ENCODE measurements around the gene SNW1. TPM values are rescaled to one million over a fixed set of nuclear protein-coding genes. Genes with fewer than 3 reads are reported as not detected.
A peak's percentile ranks its signal among the peaks of the same experiment; 100 is the strongest.
"Not testable (repeated sequence)": the region's sequence is repeated elsewhere in the genome, so short reads cannot be mapped to it uniquely, and the experiment has no call there.

The SNW1 gene
- total RNA-seq, 1 experiment from 2014 or later = 63.9 TPM

DNA sequence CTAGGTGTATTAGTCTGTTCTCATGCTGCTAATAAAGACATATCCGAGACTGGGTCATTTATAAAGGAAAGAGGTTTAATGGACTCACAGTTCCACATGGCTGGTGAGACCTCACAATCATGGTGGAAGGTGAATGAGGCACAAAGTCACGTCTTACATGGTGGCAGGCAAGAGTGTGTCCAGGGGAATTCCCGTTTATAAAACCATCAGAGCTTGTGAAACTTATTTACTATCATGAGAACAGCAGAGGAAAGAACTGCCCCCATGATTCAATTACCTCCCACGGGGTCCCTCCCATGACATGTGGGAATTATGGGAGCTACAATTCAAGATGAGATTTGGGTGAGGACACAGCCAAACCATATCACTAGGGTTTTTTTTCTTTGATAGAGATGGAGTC lies 13.0 kb upstream of the SNW1 start:
- not testable (repeated sequence) for H3K27me3 ChIP-seq (ENCODE audit: control insufficient read depth, insufficient read depth, low read length); H3K36me3 ChIP-seq (replicated peaks; ENCODE audit: control insufficient read depth, insufficient read depth, low read length); DNase-seq; H3K4me3 ChIP-seq (ENCODE audit: insufficient read depth, low read depth, low read length)

DNA sequence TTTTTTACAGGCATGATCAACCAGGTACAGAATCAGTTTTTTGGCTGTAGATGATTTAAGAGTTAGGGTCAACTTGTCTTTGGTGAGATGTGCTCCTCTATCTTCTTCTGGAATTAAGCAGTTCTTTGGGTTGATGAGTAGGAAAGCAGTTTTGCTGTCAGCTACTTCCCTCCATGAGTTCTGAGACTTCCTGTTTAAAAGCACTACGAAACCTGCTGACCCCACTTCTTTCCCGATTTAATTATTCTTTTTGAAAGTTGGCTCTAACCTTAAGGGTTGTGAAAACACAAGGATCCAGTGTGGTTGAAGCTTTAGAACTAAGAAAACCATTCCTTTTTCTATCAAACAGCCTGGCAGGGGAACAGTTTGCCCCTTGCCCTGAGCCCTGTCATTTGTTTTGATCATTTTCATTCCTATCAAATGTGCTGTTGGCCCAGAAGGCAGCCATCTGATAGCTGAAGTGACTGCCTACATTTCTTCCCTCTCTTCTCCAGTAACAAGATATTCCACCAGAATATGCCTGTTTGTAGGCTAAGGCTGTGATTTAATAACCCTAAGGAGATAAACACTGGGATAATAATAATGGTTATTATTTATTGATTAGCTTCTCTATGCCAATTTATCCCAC lies 7.6 kb upstream of the SNW1 start:
- H3K36me3 ChIP-seq (replicated peaks; ENCODE audit: control insufficient read depth, insufficient read depth, low read length); H3K27me3 ChIP-seq (ENCODE audit: control insufficient read depth, insufficient read depth, low read length); H3K4me3 ChIP-seq (ENCODE audit: insufficient read depth, low read depth, low read length); DNase-seq: not testable (repeated sequence)

DNA sequence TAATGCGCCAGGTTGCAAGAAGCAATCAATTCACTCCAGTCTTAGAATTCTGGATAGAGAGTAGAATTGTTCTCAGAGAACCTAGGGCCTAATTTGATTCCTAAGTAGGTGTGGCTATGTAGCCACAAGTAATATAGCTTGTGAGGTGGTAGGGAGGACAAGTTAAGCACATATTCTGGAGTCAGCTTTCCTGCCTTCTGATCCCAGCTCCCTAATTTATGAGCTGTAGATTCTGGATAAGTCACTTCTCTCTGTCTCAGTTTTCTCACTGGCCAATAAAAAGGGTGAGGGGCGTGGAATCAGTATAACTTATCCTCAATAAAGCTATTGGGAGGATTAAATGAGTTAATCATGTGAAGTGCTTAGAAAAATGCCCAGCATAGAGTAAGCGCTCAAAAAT lies 3.0 kb upstream of the SNW1 start:
- H3K36me3 ChIP-seq (replicated peaks; ENCODE audit: control insufficient read depth, insufficient read depth, low read length) = no peaks in the 10 kb centered on the region
- H3K4me3 ChIP-seq (ENCODE audit: insufficient read depth, low read depth, low read length) = no peak overlapping the region
- no peaks in the 10 kb centered on the region for H3K27me3 ChIP-seq (ENCODE audit: control insufficient read depth, insufficient read depth, low read length)
- DNase-seq = no peak

GRCh38 chr14:77763316-77763715 lies 2.4 kb upstream of the SNW1 start:
- Histone ChIP-seq H3K27me3 (ENCODE audit: control insufficient read depth, insufficient read depth, low read length) (no peaks in the 10 kb centered on the region), H3K4me3 (ENCODE audit: insufficient read depth, low read depth, low read length) (no peak overlapping the region), H3K36me3 (replicated peaks; ENCODE audit: control insufficient read depth, insufficient read depth, low read length) (no peaks in the 10 kb centered on the region)
- no peak for DNase-seq

GRCh38 chr14:77761205-77761931 lies 412 bp upstream of the SNW1 start:
- peak; percentile 55 for DNase-seq
- Histone ChIP-seq H3K27me3 (ENCODE audit: control insufficient read depth, insufficient read depth, low read length) (no peaks in the 10 kb centered on the region), H3K36me3 (replicated peaks; ENCODE audit: control insufficient read depth, insufficient read depth, low read length) (0 out of 2 replicates have a peak, but pooled peaks cover 1% of the 10 kb centered on the region), H3K4me3 (ENCODE audit: insufficient read depth, low read depth, low read length) (peak overlapping the region; percentile 87)

DNA sequence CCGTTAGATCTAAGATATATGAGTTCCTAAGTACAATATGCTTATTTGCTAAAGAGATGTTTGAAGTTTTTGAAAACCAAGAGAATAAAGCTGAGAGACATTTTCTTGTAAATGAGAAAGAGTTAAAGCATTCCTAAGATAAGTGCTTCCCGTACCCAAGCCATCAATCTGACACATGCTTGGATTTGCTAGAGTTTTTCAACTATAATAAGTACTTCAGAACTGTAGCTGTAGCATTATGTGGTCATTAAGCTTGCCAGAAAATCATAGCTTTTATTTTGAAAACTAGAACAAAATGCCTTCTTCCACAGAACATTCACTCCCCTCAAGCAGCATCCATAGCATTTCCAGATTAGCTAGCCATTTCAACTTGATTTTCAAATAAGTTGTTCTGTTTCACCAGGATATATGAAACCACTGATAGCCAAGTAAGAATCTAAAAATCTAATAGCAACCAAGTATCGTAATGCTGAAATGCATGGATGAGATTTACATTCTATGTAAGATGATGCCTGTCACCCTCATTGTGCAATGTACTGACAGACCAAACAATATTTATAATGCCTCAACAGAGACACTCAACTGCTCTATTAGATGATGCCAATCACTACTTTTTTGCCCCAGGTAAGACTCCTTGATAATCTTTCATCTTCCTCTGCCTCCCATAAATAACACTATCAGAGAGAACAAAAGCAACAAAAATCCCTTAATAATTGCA lies 8.0 kb downstream of the SNW1 start:
- no peak overlapping the region for H3K4me3 ChIP-seq (ENCODE audit: insufficient read depth, low read depth, low read length)

GRCh38 chr14:77752266-77752665 lies 8.7 kb downstream of the SNW1 start:
- Histone ChIP-seq H3K4me3 (ENCODE audit: insufficient read depth, low read depth, low read length) (no peak overlapping the region), H3K27me3 (ENCODE audit: control insufficient read depth, insufficient read depth, low read length) (no peaks in the 10 kb centered on the region), H3K36me3 (replicated peaks; ENCODE audit: control insufficient read depth, insufficient read depth, low read length) (peaks cover 12% of the 10 kb centered on the region)
- DNase-seq = no peak

More for the DNA sequence above, 8.0 kb downstream of the SNW1 start:
- H3K27me3 ChIP-seq (ENCODE audit: control insufficient read depth, insufficient read depth, low read length) = no peaks in the 10 kb centered on the region
- no peak for DNase-seq
- peaks cover 14% of the 10 kb centered on the region for H3K36me3 ChIP-seq (replicated peaks; ENCODE audit: control insufficient read depth, insufficient read depth, low read length)

GRCh38 chr14:77747425-77747824 lies 13.5 kb downstream of the SNW1 start:
- H3K4me3 ChIP-seq (ENCODE audit: insufficient read depth, low read depth, low read length); DNase-seq; H3K27me3 ChIP-seq (ENCODE audit: control insufficient read depth, insufficient read depth, low read length): not testable (repeated sequence)
- H3K36me3 ChIP-seq (replicated peaks; ENCODE audit: control insufficient read depth, insufficient read depth, low read length) = peaks cover 12% of the 10 kb centered on the region

- no peaks in the 10 kb centered on the region for H3K27me3 ChIP-seq (ENCODE audit: control insufficient read depth, insufficient read depth, low read length)
- no peak for DNase-seq
- H3K4me3 ChIP-seq (ENCODE audit: insufficient read depth, low read depth, low read length) = no peak overlapping the region
- peaks cover 11% of the 10 kb centered on the region for H3K36me3 ChIP-seq (replicated peaks; ENCODE audit: control insufficient read depth, insufficient read depth, low read length)
Measured at GRCh38 chr14:77746064-77746702, 14.8 kb downstream of the SNW1 start.

- no peak for DNase-seq
- no peaks in the 10 kb centered on the region for H3K27me3 ChIP-seq (ENCODE audit: control insufficient read depth, insufficient read depth, low read length)
- no peak overlapping the region for H3K4me3 ChIP-seq (ENCODE audit: insufficient read depth, low read depth, low read length)
- peaks cover 16% of the 10 kb centered on the region for H3K36me3 ChIP-seq (replicated peaks; ENCODE audit: control insufficient read depth, insufficient read depth, low read length)
Measured at GRCh38 chr14:77741438-77741837, 19.5 kb downstream of the SNW1 start.

DNA sequence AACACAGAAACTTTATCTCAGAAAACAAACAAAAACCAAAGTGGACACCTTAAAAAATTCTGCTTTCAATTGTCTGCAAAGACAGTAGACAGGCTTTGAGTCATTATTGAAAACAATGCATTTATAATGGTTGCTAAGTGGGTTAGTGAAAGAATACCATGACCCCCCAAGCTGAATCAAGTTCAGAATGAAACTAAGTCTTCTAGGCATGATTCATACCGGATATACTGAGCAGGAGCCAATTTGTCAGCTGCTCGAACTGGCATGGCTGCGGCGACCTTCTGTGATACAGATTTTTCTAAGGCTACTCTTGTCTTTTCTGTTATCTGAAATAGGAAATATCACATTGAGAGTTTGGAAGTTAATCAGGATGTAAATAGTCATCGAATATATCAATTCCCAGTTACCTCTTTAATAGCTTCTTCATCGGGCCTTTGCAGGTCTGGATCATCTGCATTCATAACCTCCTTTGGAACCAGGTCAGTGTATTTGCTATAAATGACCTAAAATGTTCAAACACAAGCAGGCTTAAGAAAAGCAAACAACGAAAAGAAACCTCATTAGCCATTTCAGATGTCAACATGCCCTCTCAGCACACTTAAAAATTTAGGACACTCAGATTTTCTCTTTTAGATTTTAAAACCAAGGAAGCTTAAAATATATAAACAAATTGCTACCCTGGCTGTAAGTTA lies 22.3 kb downstream of the SNW1 start:
- Histone ChIP-seq H3K36me3 (replicated peaks; ENCODE audit: control insufficient read depth, insufficient read depth, low read length) (peaks cover 23% of the 10 kb centered on the region), H3K27me3 (ENCODE audit: control insufficient read depth, insufficient read depth, low read length) (no peaks in the 10 kb centered on the region), H3K4me3 (ENCODE audit: insufficient read depth, low read depth, low read length) (no peak overlapping the region)
- DNase-seq = no peak

GRCh38 chr14:77730976-77731497 lies 29.9 kb downstream of the SNW1 start:
- no peaks in the 10 kb centered on the region for H3K27me3 ChIP-seq (ENCODE audit: control insufficient read depth, insufficient read depth, low read length)
- DNase-seq = no peak
- no peak overlapping the region for H3K4me3 ChIP-seq (ENCODE audit: insufficient read depth, low read depth, low read length)
- H3K36me3 ChIP-seq (replicated peaks; ENCODE audit: control insufficient read depth, insufficient read depth, low read length) = peaks cover 27% of the 10 kb centered on the region

DNA sequence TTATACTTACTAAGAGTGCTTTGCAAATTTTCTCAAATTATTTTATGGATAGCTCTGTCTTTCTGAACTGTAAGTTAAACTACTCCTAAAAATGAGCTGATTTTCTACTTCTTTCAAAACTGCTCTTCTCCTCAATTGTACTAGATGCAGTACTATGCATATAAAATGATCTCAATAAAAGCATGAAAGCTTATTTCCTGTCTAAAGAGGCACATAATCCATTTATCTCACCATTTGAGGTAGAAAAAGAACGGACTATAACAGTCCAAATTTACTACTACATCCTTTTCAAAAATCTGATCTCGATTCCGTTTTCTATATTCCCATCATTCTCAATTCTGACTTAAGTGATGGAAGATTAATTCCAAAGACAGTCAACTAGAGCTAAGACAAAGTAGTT lies 38.7 kb downstream of the SNW1 start:
- no peak overlapping the region for H3K4me3 ChIP-seq (ENCODE audit: insufficient read depth, low read depth, low read length)
- DNase-seq = no peak
- peaks cover 11% of the 10 kb centered on the region for H3K36me3 ChIP-seq (replicated peaks; ENCODE audit: control insufficient read depth, insufficient read depth, low read length)
- no peaks in the 10 kb centered on the region for H3K27me3 ChIP-seq (ENCODE audit: control insufficient read depth, insufficient read depth, low read length)

DNA sequence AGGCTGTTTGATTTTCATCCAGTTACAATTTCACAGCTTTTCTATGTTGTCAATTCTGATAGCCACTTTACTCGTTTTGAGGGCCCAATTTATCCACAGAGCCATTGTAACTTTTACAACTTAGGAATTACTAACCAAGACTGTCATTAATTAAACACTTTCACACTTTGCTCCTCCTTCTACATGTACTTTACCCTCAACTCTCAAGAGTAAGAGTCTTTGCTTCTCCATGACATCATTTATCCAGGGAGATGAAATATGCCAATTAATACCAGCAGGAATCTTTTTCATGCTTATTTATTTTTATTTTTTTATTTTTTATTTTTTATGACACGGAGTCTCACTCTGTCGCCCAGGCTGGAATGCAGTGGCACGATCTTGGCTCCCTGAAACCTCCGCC lies 39.5 kb downstream of the SNW1 start:
- DNase-seq = no peak
- H3K27me3 ChIP-seq (ENCODE audit: control insufficient read depth, insufficient read depth, low read length) = no peaks in the 10 kb centered on the region
- H3K36me3 ChIP-seq (replicated peaks; ENCODE audit: control insufficient read depth, insufficient read depth, low read length) = peaks cover 16% of the 10 kb centered on the region
- no peak overlapping the region for H3K4me3 ChIP-seq (ENCODE audit: insufficient read depth, low read depth, low read length)
